Activated CD8-positive, alpha-beta memory T cell treated with anti-CD3 and anti-CD28 coated beads, Interleukin-2, amount 50 U/mL, for 24 hours (primary cell): Measurements from ENCODE around the gene IKZF3.

ENCODE experiments used
- DNase-seq: peaks from one replicate; pipeline ENCODE4 v3.0.0-alpha.2; 2020; ENCODE audit errors: extremely low read depth

IKZF3 gene

DNA sequence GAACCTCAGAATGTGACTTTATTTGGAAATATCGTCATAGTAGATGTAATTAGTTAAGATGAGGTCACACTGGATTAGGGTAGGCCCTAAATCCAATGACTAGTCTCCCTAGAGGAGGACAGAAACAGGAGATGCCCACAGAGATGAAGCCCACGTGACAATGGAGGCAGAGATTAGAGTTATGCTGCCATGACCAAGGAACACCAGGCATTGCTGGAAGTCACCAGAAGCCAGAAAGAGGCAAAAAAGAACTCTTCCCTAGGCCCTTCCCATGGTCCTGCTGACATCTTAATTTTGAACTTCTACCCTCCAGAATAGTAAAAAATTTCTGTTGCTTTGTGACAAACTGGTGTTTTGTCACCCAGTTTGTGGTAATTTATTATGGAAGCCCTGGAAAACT lies 49.6 kb downstream of the IKZF3 start:
- no peak for DNase-seq

DNA sequence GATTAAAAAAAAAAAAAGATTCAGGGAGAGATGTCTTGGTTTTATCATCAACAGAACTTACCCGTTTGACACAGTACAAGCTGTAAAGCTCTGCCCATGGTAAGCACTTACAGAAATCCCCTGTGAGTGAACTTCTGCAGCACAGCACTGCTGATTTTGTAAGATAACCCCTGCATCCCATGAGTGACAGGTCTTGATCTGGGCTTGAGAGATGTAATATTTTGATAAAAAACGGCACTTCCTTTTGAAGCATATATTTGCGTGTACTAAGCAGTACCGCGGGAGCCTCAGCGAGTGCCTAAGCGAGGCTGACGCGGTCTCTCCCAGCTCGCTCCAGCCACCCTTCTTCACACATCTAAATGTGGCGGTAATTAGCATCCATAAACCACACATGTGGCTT lies 50.5 kb downstream of the IKZF3 start:
- no peak for DNase-seq

DNA sequence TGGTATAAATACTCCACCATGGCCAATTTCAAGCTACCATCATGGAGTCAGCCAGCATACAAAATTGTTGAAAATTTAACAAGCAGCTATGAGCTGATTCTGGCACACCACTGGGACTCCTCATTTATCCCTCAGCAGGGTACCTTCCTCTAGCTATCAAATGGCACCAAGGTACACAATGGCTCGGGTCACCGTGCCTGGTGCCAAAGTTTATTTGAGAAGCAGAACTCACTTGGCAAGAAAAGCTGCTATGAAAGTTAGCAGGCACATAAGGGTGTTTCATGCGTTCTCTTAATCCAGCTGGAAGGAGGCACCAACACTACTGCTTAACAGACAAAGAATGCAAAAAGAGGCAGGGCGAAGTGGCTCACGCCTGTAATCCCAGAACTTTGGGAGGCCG lies 51.6 kb downstream of the IKZF3 start:
- DNase-seq: no peak

DNA sequence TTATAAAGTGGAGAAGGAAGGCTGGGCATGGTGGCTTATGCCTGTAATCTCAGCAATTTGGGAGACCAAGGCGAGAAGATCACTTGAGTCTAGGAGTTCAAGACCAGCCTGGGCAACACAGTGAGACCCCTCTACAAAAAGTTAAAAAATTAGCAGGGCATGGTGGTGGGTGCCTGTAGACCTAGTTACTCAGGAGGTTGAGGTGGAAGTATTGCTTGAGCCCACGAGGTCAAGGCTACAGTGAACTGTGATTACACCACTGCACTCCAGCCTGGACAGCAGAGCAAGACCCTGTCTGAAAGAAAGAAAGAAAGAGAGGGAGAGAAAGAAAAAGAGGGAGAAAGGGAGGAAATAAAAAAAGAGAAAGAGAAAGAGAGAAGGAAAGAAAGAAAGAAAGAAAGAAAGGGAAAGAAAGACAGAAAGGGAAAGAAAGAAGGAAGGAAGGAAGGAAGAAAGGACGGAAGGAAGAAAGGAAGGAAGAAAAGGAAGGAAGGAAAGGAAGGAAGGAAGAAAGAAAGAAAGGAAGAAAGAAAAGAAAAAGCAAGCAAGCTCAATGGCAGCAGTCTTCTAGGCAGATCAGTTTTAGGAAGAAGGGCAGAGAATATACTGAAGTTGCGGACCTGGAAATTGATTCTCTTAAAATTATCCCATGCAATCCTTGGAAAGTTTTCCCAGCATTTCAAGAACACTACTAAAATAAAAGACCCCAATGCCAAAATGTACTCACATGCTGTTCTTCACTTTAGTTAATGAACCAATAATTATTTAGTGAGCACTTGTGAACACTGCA lies 53.0 kb downstream of the IKZF3 start:
- no peak for DNase-seq

DNA sequence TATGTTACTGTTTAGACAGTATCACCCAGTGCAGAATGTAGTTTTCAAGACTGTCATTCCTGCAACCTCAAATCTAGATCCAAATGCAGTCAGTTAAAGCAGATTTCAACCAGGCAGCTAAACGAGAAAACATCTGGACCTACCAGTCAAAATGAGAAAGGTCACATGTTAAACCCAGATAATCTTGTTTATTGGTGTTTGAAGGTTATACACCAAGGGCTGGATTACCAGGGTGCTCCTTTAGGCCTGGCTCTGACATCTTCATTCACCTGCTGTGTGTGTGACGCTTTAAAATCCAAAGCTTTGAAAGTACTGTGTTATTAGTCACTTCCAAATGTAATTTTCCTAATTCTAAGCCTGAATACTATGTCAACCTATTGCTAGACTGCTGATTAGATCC lies 54.9 kb downstream of the IKZF3 start:
- DNase-seq: no peak

- no peak for DNase-seq
Observed at GRCh38 chr17:39808409-39808997, 55.6 kb downstream of the IKZF3 start.

DNA sequence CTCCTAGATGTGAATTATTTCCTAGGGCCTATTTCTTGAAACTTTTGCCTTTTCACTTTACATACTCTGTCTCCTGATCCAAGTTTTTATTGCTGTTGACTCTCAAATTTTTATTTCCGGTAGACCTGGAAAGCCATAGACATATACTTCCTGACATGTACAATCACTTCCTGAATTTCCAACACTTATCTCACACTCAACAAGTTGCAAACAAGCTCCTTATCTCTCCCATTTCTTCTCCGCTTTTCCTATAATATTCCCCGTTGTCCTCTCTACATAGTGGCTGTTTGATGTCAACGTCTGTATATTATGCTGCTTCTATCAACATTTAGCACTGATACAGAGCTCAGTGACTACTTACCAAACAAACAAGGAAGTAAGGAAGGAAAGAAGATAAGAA lies 59.3 kb downstream of the IKZF3 start:
- no peak for DNase-seq

- DNase-seq: no peak
Observed at GRCh38 chr17:39801055-39801454, 63.1 kb downstream of the IKZF3 start.

GRCh38 chr17:39800540-39800939 lies 63.6 kb downstream of the IKZF3 start:
- no peak for DNase-seq

DNA sequence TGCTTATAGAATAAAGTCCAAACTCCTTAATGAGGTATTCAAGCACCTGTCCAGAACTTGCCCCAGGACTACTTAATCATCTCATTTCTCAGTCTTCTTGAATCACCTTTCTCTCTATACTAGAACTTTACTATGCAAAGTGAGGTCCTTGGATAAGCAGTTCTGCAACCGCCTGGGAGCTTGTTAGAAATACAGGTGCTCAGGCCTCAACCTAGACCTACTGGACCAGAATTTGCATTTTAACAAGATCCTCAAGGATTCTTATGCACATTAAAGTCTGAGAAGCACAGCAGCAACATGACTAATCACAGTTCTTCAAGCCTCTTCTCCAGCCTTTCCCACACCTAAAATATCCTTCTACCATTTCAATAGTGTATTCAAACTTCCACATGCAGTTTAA lies 64.7 kb downstream of the IKZF3 start:
- DNase-seq: no peak

GRCh38 chr17:39794249-39794970 lies 69.7 kb downstream of the IKZF3 start:
- DNase-seq: no peak

GRCh38 chr17:39793301-39793872 lies 70.7 kb downstream of the IKZF3 start:
- DNase-seq: no peak

DNA sequence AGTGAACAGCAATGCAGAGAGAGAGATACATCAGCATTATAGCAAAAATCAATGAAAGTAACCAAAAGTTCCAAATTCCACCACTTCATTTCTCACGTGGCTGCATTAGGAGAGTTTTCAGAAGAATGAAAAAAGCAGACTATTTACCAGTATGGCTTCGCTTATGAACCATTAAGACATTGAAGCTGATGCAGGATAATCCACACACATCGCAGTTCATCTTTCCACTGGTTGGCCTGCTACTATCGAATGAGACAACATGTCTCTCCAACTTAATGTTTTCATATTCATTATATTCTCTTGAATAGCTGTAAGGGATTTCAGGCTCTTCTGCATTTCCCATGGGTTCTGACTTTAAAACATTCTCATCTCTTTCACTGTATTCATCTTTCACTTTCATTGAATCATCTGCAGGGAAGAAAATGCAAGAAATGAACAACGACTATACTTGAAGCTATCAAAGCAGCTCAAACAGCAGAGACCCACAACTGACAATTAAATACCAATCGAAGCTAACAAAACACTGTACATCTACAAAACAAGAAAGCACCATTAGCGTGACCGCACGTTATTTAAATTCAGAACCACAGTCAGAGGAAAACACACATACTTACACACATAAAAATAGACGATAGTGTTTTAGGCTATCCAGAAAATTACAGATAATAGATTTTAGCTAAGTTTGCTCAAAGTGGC lies 71.4 kb downstream of the IKZF3 start:
- no peak for DNase-seq

DNA sequence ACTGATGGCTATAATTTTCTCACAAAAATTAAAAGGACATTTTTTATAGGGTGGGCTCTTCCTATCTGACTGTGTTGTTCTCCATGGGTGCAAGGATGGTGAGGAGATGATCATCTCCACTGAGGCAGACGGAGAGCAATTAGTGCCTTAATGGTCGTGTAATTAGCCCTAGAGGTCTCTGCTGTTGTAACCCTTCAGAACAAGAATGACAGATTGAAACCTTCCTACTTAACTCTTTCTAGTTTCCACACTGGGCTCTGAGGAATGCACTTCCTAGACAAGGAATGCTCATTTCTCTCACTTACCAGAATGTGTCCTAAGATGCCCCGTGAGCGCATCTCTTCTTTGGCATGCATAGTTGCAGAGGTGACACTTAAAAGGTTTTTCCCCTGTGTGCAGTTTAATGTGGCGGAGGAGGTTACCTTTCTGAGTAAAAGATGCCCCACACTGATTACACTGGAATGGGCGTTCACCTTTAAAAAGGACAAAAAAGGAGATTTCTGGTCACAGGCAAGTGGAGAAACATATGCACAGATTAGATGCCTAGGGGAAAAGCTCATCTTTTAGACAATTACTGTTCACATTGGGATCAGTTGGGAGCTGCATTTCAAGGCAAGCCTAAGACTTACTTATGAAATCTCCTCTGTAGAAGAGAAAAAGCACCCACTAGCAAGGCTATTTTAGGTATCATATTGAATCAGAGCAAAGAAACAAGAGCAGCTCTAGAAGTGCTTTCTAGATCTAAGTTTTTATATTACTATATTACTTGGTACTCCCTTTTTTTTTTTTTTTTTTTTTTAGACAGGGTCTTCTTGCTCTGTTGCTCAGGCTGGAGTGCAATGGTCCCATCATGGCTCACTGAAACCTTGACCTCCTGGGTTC lies 72.8 kb downstream of the IKZF3 start:
- DNase-seq: no peak

DNA sequence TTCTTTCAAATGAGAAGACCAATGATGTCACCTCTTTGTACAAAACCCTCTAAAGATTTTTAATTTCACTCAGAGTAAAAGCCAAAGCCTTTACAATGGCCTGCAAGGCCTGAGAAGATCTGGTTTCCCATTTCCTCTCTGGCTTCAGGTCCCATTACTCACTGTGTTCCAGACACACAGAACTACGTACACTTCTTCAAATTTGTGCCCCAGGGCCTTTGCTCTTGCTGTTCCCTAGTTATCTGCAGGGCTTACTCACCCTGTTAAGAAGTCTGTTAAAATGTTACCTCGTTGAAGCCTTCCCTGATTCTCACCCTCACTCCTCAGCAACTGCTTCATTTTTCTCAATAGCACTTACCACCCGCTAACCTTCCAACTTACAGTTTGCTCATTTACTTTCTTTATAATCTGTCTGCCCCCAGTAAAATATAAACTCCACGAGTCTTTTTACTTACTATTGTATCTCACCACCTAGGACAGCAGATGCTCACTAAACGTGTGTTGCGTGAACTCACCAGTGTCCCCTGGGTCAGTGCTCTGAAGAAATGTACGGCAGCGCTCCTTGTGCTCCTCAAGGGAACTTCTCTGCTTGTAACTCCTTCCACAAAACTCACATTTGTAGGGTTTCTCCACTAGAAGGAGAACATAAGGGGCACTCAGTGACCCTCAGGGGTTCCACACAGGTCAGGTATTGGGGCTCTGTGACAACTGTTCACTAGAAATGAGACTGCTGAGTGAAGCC lies 76.2 kb downstream of the IKZF3 start:
- DNase-seq: no peak

DNA sequence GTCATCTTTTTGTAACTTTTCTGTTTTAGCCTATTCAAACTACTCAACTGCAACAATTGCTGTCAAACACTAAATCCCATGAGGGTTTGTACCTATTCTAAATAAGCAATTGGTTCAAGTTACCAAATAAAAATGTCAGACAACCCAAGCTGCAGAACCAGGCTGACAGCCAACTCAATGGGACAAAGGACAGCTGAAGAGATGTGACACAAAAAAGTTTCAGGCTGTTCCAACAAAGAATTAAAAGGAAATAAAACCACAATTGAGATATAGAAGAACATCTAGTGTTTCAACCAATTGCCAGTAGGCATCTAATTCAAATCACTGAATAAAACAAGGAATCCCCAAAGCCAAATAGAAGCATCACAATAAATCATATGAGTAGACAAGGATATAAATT lies 77.1 kb downstream of the IKZF3 start:
- DNase-seq: no peak

DNA sequence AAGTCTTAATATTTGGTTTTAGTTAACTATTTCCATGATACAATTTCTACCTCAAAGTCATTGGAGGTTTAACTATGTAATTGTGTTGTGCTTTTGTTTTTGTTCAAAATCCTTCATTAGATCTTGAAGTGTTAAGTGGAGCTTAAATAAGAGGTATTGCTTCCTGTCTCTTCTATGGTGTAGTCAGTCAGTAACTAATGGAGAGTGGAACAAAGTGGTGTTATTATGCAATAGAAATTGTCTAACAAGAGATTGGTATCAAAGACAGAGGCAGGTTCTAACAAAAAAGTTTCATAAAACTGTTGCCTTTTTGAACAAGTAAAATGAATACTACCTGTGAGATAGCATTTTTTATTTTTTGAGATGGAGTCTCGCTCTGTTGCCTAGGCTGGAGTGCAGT lies 81.1 kb downstream of the IKZF3 start:
- DNase-seq: no peak

GRCh38 chr17:39782481-39782880 lies 81.6 kb downstream of the IKZF3 start:
- DNase-seq: no peak

DNA sequence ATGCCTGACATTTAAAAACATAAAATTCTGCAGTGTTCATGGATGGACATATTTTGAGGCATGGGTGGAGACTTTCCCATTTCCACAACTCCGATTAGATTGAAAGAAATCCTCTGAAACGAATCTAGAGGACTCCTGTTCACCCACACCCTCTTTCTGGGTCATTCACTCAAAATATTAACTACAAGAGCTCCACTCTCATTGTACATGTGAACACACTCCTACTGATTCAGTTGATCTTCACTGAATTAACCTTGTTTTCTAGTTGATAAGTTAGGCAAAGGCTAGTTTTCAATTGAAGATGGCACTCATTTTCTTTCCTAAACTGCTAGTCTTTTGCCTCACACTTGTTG lies 82.3 kb downstream of the IKZF3 start:
- DNase-seq: no peak

- no peak for DNase-seq
Observed at GRCh38 chr17:39781031-39781860, 82.9 kb downstream of the IKZF3 start.
